Transverse colon (tissue), 4 donors: ENCODE data around the gene ZC3H13.

Source experiments
- CTCF ChIP-seq, 5 experiments: fragments of 200-600 bp in 3 of 5; fragments of 450-650 bp in 2 of 5; sonication (generic) in 3 of 5; IDR thresholded peaks; 1 replicate in 2 of 5; 2 replicates in 3 of 5; pipeline ENCODE4 v1.5.1; 2016 to 2017; ENCODE audit warnings: antibody characterized with exemption in 5 of 5, inconsistent platforms in 3 of 5, mild to moderate bottlenecking in 2 of 5, moderate library complexity in 1 of 5
- EP300 ChIP-seq: sonication (generic); formaldehyde crosslinking; IDR thresholded peaks from one replicate; pipeline ENCODE4 v1.6.1; 2017; ENCODE audit warnings: antibody characterized with exemption, low read depth
- POLR2A ChIP-seq: fragments of 450-650 bp; IDR thresholded peaks from one replicate; pipeline ENCODE4 v1.6.1; 2016; ENCODE audit warnings: antibody characterized with exemption, mild to moderate bottlenecking, moderate library complexity
- POLR2AphosphoS5 ChIP-seq, 3 donors: sonication (generic); formaldehyde crosslinking; IDR thresholded peaks; one replicate each; pipeline ENCODE4 v1.6.1; 2016; ENCODE audit warnings: antibody characterized with exemption in 3 of 3

DNA sequence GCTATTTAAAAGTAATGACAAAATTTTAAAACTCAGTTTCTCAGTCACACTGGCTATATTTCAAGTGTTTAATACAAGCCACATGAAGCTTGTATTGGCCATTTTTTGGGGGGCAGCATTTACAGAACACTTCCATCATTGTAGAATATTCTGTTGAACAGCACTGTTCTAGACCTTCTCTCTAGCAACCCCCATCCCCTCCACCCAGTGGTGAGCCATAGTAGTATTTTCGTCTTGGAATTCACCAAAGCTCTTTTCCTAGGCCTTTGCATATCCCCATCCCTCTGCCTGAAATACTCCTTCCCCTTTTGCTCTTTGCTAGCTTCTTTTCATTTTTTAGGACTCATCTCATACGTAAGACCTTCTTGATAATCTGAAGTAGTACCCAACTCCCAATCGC lies 99.5 kb downstream of the ZC3H13 start:
- TF ChIP-seq EP300 (no peak), POLR2A (no peak), CTCF (IDR thresholded peaks at IDR 0.05) (no peak), POLR2AphosphoS5 (IDR thresholded peaks at IDR 0.05) (no peak)
